C4-2B (cell line): ENCODE data around the gene RHEB.
A peak's percentile ranks its signal among the peaks of the same experiment; 100 is the strongest.

Experiments used
- H3K27ac ChIP-seq: fragments of 450-650 bp; 2 replicates; pipeline ENCODE4 v1.5.1; 2017
- ZFX ChIP-seq: fragments of 450-650 bp; IDR thresholded peaks from 2 replicates; pipeline ENCODE4 v1.6.1; 2017
- TF ChIP-seq, protein P1 (sequence below): fragments of 450-650 bp; conservative IDR thresholded peaks from 2 replicates; pipeline ENCODE4 v1.5.1; 2017; ENCODE audit warnings: mild to moderate bottlenecking

Gene RHEB

DNA sequence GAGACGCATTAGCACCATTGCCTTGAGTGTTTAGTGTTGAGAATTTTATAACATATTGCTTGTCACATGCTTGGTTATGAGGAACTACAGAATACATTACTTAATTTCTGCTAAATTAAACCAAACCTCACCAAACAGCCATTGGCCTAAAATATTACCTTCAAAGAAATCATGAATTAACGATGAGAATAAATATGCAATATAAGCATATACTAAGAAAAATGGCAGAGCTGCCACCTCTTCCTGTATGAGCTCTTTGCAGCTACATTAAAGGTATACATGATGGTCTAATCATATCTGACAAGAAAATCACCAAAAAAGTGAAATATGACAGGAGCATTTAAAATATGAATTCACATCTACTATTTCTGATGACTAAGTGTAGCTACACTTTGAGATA is 5.2 kb upstream of the RHEB start:
- no peak overlapping the region for H3K27ac ChIP-seq
- no peak for TF ChIP-seq ZFX
- TF ChIP-seq, protein P1, sequence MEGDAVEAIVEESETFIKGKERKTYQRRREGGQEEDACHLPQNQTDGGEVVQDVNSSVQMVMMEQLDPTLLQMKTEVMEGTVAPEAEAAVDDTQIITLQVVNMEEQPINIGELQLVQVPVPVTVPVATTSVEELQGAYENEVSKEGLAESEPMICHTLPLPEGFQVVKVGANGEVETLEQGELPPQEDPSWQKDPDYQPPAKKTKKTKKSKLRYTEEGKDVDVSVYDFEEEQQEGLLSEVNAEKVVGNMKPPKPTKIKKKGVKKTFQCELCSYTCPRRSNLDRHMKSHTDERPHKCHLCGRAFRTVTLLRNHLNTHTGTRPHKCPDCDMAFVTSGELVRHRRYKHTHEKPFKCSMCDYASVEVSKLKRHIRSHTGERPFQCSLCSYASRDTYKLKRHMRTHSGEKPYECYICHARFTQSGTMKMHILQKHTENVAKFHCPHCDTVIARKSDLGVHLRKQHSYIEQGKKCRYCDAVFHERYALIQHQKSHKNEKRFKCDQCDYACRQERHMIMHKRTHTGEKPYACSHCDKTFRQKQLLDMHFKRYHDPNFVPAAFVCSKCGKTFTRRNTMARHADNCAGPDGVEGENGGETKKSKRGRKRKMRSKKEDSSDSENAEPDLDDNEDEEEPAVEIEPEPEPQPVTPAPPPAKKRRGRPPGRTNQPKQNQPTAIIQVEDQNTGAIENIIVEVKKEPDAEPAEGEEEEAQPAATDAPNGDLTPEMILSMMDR = no peak

DNA sequence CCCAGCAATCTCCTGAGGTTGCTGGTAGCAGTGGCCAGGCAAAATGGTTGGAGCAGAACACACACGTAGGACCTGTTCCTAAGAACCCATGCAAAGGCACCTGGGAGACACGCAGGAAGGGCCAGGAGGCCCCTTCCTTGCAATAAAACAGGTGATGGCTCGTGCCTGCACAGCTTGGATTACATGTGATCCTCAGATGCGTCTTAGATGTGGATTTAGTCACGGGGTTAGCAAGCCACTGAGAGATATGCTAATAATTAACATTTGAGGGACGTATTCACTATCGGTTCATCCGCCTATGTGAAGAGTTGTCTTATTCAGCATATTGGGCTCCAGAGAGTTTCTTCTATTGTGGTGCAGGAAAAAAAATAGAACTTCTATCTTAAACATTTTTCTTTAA is 4.6 kb upstream of the RHEB start:
- TF ChIP-seq, protein P1 = no peak
- no peak for TF ChIP-seq ZFX
- H3K27ac ChIP-seq = no peak overlapping the region

DNA sequence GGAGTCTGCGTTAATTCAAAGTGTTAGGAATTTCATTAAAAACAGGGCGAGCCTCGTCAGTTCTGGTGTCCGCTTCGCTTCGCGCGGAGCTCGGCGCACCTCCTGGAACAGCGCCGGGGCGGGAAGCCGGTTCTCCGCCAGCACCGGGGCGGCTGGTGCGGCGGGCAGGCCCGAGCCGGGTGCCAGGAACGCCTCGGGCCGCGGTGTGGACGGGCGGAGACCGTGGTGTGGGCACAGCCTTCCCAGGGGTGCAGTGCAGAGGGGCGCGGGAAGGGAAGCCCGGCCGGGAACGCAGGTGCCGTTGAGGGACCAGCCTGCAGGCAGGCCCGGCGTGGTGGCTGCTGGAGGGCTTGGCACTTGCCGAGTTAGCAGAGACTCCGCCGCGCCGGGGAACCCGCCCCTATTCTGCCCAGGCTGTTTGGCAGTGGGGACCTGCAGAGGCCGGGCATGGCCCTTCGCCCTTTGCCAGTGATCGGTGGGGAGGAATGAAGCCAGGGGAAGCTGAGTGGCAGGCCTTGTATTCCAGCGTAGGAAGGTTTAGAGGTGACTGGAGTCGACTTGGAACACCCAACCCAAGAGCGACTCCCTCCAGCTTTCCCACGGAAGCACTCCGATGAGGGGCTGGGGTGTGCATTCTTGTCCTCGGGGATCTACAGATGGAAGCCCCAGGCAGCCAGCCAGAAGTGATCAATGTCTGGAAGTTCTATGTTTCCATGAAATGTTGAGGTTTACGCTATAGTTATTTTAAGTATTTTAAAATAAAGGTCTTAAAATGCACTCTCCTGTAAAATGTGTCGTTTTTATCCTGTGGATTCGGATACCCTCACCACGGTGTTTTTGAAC is 945 bp upstream of the RHEB start:
- peak overlapping the region; percentile 98 for H3K27ac ChIP-seq
- no peak for TF ChIP-seq ZFX
- TF ChIP-seq, protein P1 = no peak

DNA sequence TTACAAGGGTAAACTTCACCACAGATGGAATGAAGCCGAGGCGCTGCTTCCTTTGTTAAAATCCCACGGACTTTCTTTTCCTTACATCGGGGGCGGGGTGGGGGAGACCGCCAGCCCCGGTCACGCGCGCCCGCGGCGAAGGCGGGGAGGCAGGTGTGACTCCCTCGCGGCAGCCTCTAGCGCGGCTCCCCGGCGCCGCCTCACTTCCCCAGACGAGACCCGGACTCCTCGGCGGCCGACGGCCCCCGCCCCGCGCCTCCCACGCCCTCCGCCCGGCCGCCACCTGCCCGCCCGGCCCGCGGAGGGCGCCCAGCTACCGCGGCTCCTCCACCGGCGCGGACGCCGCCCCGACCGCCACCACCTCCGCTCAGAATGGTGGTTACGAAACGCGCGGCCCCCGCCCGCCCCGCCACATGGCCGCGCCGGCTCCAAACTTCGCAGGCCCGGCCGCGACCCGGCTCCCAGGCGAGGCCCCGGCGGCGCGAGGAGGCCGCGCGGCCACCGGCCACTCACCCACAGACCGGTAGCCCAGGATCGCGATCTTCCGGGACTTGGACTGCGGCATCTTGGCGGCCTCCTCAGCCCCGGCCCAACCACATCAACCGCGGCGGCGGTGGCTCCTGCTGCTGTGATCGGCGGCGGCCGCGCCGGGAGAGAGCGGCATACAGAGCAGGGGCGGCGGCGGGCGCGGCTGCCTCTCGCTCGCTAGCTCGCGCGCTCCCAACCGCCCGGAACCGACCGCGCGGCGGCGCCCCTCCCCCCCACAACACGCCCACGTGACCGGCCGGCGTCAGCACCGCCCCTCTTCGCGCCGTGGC is 539 bp downstream of the RHEB start:
- TF ChIP-seq ZFX = peak; percentile 97
- peak overlapping the region; percentile 98 for H3K27ac ChIP-seq

DNA sequence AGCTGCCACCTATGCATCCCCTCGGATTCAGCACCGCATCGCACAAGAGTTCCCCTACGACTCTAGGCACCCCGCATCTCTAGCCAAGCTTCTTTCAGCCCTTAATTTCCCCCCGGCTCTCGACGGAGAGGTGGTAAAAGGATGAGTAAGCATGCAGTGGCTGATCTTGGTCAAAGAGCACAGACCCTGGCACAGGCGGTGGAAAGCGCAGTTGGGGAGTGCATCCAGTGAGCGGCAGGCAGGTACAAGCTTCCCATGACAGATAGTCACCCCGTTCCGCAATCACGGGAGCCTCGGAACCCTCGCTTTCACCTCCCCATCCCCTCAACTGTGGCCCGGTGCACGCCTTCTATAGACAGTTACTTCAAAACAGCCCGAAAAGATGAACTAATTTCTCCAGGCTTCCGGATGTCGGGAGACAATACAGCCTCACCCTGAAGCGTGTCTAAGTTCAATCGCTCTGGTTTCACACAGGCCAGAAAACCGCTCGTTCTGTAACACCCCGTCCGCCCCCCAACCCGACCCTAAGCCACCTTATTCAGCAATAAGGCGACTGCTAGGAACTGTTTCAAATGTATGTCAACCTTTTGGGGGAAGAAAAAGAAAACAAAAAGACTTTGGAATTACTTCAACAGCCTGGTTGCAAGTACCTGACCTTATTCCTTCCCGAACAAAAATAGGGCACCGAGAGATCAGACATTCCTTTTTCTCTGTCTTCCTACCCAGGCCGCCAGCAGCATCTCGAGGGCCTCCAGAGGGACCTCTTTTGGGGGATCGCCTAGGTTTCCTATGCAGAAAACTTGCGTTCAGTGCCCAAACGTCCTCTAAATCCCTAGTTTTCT is 1.4 kb downstream of the RHEB start:
- peak overlapping the region; percentile 98 for H3K27ac ChIP-seq
- TF ChIP-seq, protein P1 = no peak
- TF ChIP-seq ZFX = no peak

DNA sequence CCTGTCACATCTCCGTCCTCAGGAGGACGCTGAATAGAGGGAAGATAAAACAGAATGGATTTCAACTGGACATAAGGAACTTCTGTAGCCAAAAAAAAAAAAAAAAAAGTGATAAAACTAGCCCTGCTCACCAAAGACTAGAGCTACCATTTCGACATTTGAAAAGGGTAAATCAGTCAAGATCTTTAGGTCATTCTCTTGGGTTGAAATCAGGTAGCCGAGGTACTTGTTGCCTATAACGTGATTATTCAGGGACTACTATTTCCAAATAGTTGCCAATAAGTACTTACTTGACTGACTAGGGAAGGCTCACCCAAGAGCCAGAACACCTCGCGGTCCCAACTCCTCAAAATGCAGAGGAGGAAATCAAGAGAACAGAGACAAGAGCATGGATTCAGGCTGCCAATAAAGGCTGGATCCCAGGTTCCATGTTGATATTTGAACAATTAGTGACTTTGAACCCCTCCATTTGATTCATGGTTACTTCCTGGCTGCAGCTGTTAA is 2.0 kb downstream of the RHEB start:
- TF ChIP-seq ZFX = no peak
- TF ChIP-seq, protein P1 = no peak
- peak overlapping the region; percentile 98 for H3K27ac ChIP-seq

DNA sequence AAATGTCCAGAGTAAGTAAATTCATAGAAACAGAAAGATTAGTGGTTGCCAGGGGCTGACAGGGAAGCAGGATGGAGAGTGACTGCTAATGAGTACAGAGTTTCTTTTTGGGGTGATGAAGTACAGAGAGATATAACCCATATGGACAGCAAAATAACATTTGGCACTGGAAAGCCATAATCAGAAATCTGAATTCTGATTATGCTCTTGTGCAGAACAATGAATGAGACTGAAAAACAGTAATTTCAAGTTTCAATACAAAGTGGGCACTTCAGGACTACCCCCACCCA is 4.5 kb downstream of the RHEB start:
- no peak overlapping the region for H3K27ac ChIP-seq
- no peak for TF ChIP-seq ZFX
- TF ChIP-seq, protein P1 = no peak
